Ovary (tissue), 9 donors: ENCODE measurements around the gene CD320. TPM values are rescaled to one million over a fixed set of nuclear protein-coding genes. Genes with fewer than 3 reads are reported as not detected.

Experiments used
- polyA plus RNA-seq, 2 donors: library from polyadenylated mRNA; stranded (reverse); fragments of 200-250 nt in 1 of 2; fragments of 350-450 nt in 1 of 2; fragmentation: Illumina TruSeq in 1 of 2; extraction: RNeasy Lipid Tissue Mini Kit (QIAGEN cat#74804) in 1 of 2; gene quantifications; one replicate each; pipeline ENCODE4 v1.2.3, GENCODE V29; 2013 to 2014
- total RNA-seq, 7 donors: library from RNA; depleted of rRNA in 2 of 7; stranded (reverse); fragments of >200 nt in 2 of 7; fragmentation: NEBNext Ultra II Directional in 3 of 7; extraction: Animal tissue kit (Norgen Biotek cat#: 25700) in 3 of 7; gene quantifications; one replicate each; pipeline versions ENCODE4 v1.1.0 to v1.2.4, GENCODE V29; 2016 to 2023
- donor health status: DM: no; HTN: no; CAD: no; lungs with moderate emphysema.
- donor health status: DM: no; HTN: no; CAD: no.
- donor health status: Bipolar disorder and iron deficiency.
- donor health status: DM: yes; HTN: yes; CAD: no.
- donor health status: DM: no; HTN: no; CAD: no.
- donor health status: DM: yes; HTN: yes; CAD: no.

CD320 gene
- total and polyA plus RNA-seq, 9 donors = 1.9 to 57.0 (median 34.2) TPM

Other genes starting within 250 kb of the CD320 start
- under 1 TPM in 6 of 7 donors, not detected in 1; 0.08 to 0.74 (median 0.28) TPM for gene FBN3, start 158.8 kb downstream of the CD320 start, total RNA-seq
- gene FBN3, start 158.8 kb downstream of the CD320 start, polyA plus RNA-seq = under 1 TPM in 1 of 2 donors, not detected in 1; 0.21 TPM
- gene CERS4, start 99.0 kb downstream of the CD320 start, total RNA-seq = 10 to 100 TPM; 28.7 to 61.6 (median 45.5) TPM
- gene CERS4, start 99.0 kb downstream of the CD320 start, polyA plus RNA-seq = 10 to 100 TPM; 20.1 to 37.4 TPM
- 10 to 100 TPM in 6 of 7 donors, 1 to 10 TPM in 1; 7.7 to 48.0 (median 30.2) TPM for gene NDUFA7, start 13.0 kb upstream of the CD320 start, total RNA-seq
- 10 to 100 TPM; 25.4 to 63.7 TPM for gene NDUFA7, start 13.0 kb upstream of the CD320 start, polyA plus RNA-seq
- gene RPS28, start 13.1 kb upstream of the CD320 start, total RNA-seq = 1,000 to 10,000 TPM in 6 of 7 donors, 100 to 1,000 TPM in 1; 749 to 2,713 (median 2,209) TPM
- 100 to 1,000 TPM in 1 of 2 donors, 10 to 100 TPM in 1; 47.7 to 795 TPM for gene RPS28, start 13.1 kb upstream of the CD320 start, polyA plus RNA-seq
- 10 to 100 TPM in 1 of 7 donors, 1 to 10 TPM in 6; 3.3 to 11.7 (median 4.3) TPM for gene KANK3, start 34.9 kb upstream of the CD320 start, total RNA-seq
- gene KANK3, start 34.9 kb upstream of the CD320 start, polyA plus RNA-seq = 1 to 10 TPM in 1 of 2 donors, under 1 TPM in 1; 0.73 to 9.7 TPM
- 10 to 100 TPM in 3 of 7 donors, 1 to 10 TPM in 3, under 1 TPM in 1; 0.71 to 35.0 (median 2.1) TPM for gene ANGPTL4, start 55.8 kb upstream of the CD320 start, total RNA-seq
- gene ANGPTL4, start 55.8 kb upstream of the CD320 start, polyA plus RNA-seq = 10 to 100 TPM in 1 of 2 donors, 1 to 10 TPM in 1; 3.0 to 11.7 TPM
- 100 to 1,000 TPM in 5 of 7 donors, 10 to 100 TPM in 2; 29.3 to 142 (median 102) TPM for gene RAB11B, start 82.0 kb upstream of the CD320 start, total RNA-seq
- gene RAB11B, start 82.0 kb upstream of the CD320 start, polyA plus RNA-seq = 100 to 1,000 TPM in 1 of 2 donors, 10 to 100 TPM in 1; 20.8 to 103 TPM
- gene MARCHF2, start 104.9 kb upstream of the CD320 start, total RNA-seq = 10 to 100 TPM; 20.7 to 62.7 (median 27.2) TPM
- gene MARCHF2, start 104.9 kb upstream of the CD320 start, polyA plus RNA-seq = 10 to 100 TPM; 13.8 to 22.0 TPM
- gene HNRNPM, start 136.6 kb upstream of the CD320 start, total RNA-seq = 100 to 1,000 TPM in 6 of 7 donors, 10 to 100 TPM in 1; 88.2 to 220 (median 180) TPM
- gene HNRNPM, start 136.6 kb upstream of the CD320 start, polyA plus RNA-seq = 100 to 1,000 TPM; 146 to 285 TPM
- gene PRAM1, start 194.3 kb upstream of the CD320 start, total RNA-seq = 1 to 10 TPM in 4 of 7 donors, under 1 TPM in 3; 0.11 to 2.2 (median 1.4) TPM
- under 1 TPM; 0.35 to 0.88 TPM for gene PRAM1, start 194.3 kb upstream of the CD320 start, polyA plus RNA-seq
- 10 to 100 TPM; 20.9 to 49.7 (median 26.2) TPM for gene ZNF414, start 205.8 kb upstream of the CD320 start, total RNA-seq
- gene ZNF414, start 205.8 kb upstream of the CD320 start, polyA plus RNA-seq = 10 to 100 TPM in 1 of 2 donors, under 1 TPM in 1; 0.62 to 45.3 TPM